ENCODE data around the gene CDC123. TPM values are rescaled to one million over a fixed set of nuclear protein-coding genes. Genes with fewer than 3 reads are reported as not detected.

The CDC123 gene
- total and polyA plus RNA-seq, 4 donors: 32.7 to 58.5 (median 40.7) TPM

DNA sequence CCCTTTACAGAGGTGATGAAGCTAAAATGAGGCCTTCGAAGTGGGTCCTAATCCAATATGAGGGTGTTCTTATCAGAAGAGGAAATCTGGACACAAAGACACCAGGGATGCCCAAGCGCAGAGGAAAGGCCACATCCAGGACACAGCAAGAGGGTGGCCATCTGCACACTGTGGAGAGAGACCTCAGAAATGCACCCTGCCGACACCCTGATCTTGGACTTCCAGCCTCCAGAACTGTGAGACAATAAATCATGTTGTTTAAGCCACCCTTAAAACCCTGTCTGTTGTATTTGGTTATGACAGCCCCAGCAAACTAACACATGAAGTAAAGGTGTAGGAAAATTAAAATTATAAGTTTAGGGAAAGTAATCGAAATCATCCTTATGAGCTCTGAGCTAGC, 64.0 kb downstream of the CDC123 start:
- TF ChIP-seq ATF3 (IDR thresholded peaks at IDR 0.05) (no peak), EGR1 (IDR thresholded peaks at IDR 0.05; ENCODE audit: low read depth in 2 of 2) (no peak), HNF4G (IDR thresholded peaks at IDR 0.05) (no peak), GABPA (IDR thresholded peaks at IDR 0.05 in 1 of 2, conservative IDR thresholded peaks at IDR 0.05 in 1 of 2) (no peak), YY1 (IDR thresholded peaks at IDR 0.05) (no peak), FOXA2 (IDR thresholded peaks at IDR 0.05) (no peak), SP1 (IDR thresholded peaks at IDR 0.05) (no peak), FOXA1 (IDR thresholded peaks at IDR 0.05) (no peak), JUND (IDR thresholded peaks at IDR 0.05) (no peak), NR2F2 (IDR thresholded peaks at IDR 0.05) (no peak), REST (IDR thresholded peaks at IDR 0.05) (no peak), TAF1 (conservative IDR thresholded peaks at IDR 0.05) (no peak), HNF4A (conservative IDR thresholded peaks at IDR 0.05) (no peak), MAX (IDR thresholded peaks at IDR 0.05) (no peak), RXRA (IDR thresholded peaks at IDR 0.05) (no peak), RAD21 (IDR thresholded peaks at IDR 0.05) (no peak)
- TF ChIP-seq, protein P1, sequence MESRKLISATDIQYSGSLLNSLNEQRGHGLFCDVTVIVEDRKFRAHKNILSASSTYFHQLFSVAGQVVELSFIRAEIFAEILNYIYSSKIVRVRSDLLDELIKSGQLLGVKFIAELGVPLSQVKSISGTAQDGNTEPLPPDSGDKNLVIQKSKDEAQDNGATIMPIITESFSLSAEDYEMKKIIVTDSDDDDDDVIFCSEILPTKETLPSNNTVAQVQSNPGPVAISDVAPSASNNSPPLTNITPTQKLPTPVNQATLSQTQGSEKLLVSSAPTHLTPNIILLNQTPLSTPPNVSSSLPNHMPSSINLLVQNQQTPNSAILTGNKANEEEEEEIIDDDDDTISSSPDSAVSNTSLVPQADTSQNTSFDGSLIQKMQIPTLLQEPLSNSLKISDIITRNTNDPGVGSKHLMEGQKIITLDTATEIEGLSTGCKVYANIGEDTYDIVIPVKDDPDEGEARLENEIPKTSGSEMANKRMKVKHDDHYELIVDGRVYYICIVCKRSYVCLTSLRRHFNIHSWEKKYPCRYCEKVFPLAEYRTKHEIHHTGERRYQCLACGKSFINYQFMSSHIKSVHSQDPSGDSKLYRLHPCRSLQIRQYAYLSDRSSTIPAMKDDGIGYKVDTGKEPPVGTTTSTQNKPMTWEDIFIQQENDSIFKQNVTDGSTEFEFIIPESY (IDR thresholded peaks at IDR 0.05): no peak
- TF ChIP-seq, protein P2, sequence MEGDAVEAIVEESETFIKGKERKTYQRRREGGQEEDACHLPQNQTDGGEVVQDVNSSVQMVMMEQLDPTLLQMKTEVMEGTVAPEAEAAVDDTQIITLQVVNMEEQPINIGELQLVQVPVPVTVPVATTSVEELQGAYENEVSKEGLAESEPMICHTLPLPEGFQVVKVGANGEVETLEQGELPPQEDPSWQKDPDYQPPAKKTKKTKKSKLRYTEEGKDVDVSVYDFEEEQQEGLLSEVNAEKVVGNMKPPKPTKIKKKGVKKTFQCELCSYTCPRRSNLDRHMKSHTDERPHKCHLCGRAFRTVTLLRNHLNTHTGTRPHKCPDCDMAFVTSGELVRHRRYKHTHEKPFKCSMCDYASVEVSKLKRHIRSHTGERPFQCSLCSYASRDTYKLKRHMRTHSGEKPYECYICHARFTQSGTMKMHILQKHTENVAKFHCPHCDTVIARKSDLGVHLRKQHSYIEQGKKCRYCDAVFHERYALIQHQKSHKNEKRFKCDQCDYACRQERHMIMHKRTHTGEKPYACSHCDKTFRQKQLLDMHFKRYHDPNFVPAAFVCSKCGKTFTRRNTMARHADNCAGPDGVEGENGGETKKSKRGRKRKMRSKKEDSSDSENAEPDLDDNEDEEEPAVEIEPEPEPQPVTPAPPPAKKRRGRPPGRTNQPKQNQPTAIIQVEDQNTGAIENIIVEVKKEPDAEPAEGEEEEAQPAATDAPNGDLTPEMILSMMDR (IDR thresholded peaks at IDR 0.05; ENCODE audit: low read depth, low read length, missing input control): no peak

More for the DNA sequence above, 64.0 kb downstream of the CDC123 start:
- 95% methylated on average over 4 of the region's 4 CpGs for WGBS
- Histone ChIP-seq H3K27me3 (ENCODE audit: control insufficient read depth in 4 of 4, insufficient read depth in 4 of 4, low read length in 3 of 4) (no peaks in the 10 kb centered on the region), H3K27ac (ENCODE audit: low read depth in 1 of 2, low read length in 2 of 2) (no peak overlapping the region), H3K36me3 (ENCODE audit: control insufficient read depth in 4 of 4, insufficient read depth in 3 of 4, low read depth in 1 of 4, low read length in 3 of 4) (peaks cover 0 to 2% (median 0%) of the 10 kb centered on the region in 4 donors), H3K4me3 (ENCODE audit: low read depth in 1 of 3, low read length in 3 of 3) (no peak overlapping the region), H3K9ac (ENCODE audit: low read depth in 1 of 2, low read length in 2 of 2) (no peak overlapping the region), H3K4me1 (ENCODE audit: control insufficient read depth in 4 of 4, insufficient read depth in 4 of 4, low read length in 3 of 4) (peaks cover 0 to 6% (median 4%) of the 10 kb centered on the region in 4 donors), H3K9me3 (ENCODE audit: control insufficient read depth in 4 of 4, low read length in 3 of 4) (no peaks in the 10 kb centered on the region)
- no peak for DNase-seq (ENCODE audit: low spot score)
